Measurements from ENCODE around the gene VPS37B.

DNA sequence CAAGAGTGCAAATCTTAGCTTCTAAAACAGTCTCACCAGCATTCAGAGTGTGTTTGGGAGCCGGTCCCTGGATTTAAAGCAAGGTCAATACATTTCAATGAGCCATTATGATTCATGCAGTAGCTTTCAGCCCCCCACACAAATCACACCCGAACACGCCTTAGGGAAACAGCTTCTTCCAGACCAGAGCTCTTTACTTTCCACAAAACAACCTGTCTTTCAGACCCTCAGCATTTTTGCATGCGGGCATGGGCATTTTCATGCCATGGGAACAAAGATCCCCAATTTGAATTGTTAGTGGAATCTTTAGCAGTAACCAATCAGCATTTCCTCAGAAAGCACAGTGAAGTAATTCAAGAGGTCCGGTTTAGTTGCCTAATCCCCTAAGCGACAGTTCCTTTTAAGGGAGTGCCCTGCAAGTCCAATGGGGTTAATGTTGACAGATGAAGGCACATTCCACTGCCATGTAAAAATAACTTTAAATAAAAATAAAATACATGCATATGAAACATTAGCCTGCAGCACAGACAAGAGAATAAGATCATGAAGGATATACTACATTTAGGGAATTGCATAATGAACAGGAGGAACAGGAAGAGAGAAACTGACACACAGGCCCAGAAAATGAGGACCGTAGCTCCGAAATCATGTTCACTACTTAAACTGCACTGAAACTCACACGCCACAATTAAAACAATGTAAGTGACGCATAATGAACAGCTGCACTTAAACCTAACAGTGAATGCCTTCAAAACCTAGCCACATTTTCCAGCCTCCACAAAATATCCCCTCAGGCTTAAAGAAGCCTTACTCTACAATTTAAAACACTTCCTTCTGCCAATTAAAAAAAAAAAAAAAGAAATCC is 4.0 kb downstream of the VPS37B start:
- TF ChIP-seq, protein P1, sequence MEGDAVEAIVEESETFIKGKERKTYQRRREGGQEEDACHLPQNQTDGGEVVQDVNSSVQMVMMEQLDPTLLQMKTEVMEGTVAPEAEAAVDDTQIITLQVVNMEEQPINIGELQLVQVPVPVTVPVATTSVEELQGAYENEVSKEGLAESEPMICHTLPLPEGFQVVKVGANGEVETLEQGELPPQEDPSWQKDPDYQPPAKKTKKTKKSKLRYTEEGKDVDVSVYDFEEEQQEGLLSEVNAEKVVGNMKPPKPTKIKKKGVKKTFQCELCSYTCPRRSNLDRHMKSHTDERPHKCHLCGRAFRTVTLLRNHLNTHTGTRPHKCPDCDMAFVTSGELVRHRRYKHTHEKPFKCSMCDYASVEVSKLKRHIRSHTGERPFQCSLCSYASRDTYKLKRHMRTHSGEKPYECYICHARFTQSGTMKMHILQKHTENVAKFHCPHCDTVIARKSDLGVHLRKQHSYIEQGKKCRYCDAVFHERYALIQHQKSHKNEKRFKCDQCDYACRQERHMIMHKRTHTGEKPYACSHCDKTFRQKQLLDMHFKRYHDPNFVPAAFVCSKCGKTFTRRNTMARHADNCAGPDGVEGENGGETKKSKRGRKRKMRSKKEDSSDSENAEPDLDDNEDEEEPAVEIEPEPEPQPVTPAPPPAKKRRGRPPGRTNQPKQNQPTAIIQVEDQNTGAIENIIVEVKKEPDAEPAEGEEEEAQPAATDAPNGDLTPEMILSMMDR (IDR thresholded peaks at IDR 0.05): no peak
- TF ChIP-seq POLR2A (IDR thresholded peaks at IDR 0.05; ENCODE audit: low read depth): no peak
- no peak for TF ChIP-seq EP300 (IDR thresholded peaks at IDR 0.05)
- TF ChIP-seq POLR2AphosphoS5 (IDR thresholded peaks at IDR 0.05): no peak

Data from esophagus muscularis mucosa (tissue), 4 donors.